HG03097 (cell line): ENCODE data around the gene SLC25A42.

Experiments
- ATAC-seq: cut with Tn5 transposase; IDR thresholded peaks from one replicate; pipeline ENCODE4 v1.9.1; 2021; ENCODE audit not compliant: unreplicated experiment, low FRiP score

Gene SLC25A42

DNA sequence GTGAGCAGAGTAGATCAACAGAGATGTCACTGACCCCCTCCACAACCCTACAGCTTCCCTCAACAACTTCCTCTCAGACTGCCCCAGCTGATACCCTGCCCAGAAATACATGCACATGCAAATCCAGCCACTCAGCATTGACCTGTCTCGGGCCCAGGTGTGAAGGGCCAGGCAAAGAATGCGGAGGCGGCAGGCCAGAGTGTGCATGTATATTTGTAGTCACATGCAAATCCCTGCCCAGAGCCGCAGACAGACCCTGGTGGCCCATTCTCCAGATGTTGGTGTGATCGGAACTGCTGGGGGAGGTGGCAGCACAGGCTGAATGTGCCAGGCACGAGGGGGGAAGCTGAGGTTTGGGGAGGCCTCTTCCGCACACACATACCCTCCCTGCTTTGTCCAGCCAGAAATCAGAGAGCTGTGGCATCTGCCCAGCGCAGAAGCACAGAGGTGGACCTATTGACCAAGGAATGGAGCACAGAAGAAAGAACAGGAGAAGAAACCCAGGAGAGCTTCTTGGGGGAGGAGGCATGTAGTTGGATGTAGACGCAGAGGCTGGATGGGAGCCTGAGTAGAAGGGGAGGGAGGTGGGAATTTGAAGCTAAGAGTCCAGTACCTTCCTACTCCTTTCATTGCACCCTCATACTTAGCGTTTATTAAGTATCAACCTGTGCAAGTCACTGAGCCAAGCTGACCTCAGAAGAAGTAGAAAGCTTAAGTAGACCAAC lies 91.9 kb downstream of the SLC25A42 start:
- ATAC-seq: no peak

DNA sequence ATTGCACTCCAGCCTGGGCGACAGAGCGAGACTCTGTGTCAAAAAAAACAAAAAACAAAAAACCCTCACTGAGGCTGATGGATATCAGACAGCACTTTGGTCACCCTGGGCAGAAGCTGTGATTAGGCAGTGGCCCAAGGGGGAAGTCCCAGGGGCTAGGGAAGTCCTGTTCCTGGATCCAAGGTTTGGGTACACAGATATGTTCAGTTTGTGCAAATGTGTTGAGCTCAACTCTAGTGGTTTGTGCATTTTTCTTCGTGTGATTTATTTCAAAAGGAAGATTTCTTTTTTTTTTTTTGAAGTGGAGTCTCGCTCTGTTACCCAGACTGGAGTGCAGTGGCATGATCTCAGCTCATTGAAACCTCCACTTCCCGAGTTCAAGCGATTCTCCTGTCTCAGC lies 94.0 kb downstream of the SLC25A42 start:
- no peak for ATAC-seq

DNA sequence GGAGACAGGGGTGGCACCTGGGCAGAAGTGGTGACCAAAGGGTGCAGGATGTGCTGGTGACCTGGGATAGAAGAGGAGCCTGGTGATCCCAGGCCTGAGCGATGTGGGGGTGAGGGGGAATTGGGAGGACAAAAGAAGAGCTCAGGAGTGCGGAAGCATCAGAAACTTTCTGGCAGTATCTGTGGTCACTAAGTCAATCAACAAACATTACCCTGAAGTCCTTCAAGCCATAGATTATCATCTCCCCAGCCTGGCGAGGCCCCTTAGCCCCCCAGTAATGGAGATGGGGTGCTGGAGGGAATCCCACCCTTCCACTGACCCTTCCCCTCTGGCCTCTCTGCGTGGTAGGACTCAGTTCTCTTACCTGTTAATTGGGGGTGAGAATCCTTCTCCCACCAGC lies 95.7 kb downstream of the SLC25A42 start:
- no peak for ATAC-seq

DNA sequence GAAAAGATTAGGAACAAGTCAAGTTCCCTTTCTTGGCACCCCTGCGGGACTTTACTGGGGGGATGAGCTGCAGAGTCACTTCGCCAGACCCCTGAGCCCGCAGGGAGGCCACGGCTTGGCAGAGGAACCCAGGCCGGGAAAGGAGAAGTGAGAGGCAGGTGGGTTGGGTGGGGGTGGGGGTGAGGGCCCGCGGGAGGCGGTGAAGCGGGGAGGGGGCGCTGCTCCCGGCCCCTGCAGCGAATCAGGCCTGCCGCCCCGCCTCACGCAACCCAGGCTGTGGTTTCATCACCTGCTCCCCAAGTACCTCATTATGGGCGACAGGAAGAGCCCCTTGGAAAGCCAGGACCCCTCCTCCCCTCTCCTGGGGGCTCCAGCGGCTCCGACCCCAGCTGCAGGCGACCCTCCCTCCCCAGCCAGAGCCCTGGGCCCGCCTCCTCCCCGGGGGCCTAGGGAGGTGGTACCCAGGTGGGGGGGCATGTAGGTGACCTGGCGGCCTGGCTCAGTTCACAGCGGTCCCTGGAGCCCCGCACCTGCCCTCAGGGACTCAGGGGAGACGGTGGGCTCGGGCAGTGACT lies 96.8 kb downstream of the SLC25A42 start:
- no peak for ATAC-seq

DNA sequence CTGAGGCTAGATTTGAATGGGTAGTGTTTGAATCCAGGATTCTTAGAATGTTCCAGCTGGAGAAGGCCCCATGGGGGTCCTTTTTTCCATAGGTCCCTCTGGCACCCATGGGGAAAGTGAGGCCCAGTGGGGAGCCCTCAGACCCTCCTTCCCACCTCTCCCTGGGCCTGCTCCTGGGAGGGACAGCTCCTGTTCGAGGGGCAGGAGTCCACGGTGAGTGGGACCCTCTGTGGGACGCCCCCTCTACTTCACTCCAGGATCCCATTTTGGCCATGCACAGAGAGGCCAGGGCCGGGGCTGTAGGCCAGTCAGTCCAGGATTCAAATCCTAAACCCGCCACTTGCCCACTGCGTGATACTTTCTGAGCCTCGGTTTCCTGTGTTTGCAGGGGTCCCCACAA lies 98.7 kb downstream of the SLC25A42 start:
- no peak for ATAC-seq
